NAMALWA (cell line): ENCODE data around the gene IMPDH1.

Experiments used
- DNase-seq: peaks from one replicate; pipeline ENCODE4 v3.0.0-alpha.2; 2015; ENCODE audit warnings: low spot score

IMPDH1 gene

DNA sequence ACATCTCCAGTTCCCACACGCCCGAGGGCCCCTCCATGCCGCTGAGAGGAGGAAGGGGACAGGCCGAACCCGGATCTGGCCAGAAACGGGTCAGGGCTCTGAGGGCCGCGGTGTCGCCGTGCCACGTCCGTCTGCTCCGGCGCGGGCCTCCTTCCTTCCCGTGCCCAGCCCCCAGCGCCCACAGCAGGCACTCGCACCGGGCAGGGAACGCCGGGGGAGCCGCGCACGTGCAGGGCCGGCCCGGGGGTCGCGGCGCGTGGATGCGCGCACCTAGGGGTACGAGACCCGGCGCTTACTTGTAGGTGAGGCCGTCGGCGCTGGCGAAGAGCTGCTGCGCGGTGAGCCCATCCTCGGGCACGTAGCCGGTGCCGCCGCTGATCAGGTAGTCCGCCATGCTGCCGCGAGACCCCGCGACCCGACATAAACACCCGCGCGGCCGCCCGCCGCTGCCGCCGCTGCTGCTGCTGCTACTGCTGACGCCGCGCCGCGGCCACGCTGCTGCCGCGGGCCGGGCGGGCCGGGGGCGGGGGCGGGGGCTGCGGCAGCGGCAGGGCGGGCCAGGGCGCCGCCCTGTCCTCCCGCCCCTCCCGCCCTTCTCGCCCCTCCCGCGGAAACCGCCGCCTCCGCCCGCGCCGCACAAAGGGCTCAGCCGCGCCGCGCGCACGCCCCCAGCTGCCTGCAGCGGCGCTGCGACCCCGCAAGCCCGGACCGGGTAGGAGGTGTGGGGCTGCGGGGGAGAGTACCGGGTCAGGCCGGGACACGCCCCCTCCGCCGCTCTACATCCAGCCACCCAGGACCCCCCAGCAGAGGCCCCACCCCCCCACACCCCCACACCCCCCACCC, 4.1 kb downstream of the IMPDH1 start:
- DNase-seq, result peak; percentile 78

- DNase-seq, result peak; percentile 54
These were observed 4.8 kb downstream of the IMPDH1 start for GRCh38 chr7:128404886-128405470.

- DNase-seq, result no peak
These were observed 5.6 kb downstream of the IMPDH1 start for GRCh38 chr7:128404143-128404681.

DNA sequence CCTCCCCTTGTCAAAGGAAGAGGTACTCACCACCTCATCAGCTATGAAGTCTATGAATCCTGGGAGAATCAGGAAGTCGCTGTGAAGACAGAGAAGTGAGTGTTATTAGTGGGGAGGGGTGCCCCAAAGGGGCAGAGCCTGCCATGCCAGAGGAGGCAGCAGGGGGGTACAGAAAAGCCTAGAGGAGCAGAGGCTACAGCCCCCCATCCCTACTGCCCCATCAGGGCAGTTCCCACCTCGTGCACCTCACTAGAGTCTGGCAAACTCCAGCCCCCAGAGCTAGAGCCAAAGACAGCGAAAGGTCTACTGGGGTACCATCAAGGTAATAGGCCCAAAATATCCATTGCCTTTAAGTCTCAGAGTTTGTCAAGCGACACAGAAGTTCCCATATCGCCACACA, 6.1 kb downstream of the IMPDH1 start:
- no peak for DNase-seq

DNA sequence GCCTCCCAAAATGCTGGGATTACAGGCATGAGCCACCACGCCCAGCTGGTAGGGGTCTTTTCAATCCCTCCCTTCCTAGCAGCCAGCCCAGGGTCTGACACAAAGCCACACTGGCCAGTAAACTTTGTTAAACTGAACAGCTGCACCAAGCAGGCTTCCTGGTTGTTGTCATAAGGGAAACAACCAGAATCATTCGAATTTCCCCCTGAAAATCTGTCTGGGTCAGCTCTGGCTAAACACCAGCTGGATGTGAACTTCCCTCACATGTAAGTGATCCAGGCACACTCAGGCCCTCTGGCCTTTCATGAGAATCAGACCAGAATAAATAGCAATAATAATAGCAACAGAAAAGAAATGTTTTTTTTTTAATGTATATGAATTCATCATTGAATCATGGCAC, 7.4 kb downstream of the IMPDH1 start:
- no peak for DNase-seq

GRCh38 chr7:128400566-128400965, 9.2 kb downstream of the IMPDH1 start:
- no peak for DNase-seq

- no peak for DNase-seq
These were observed 9.8 kb downstream of the IMPDH1 start for GRCh38 chr7:128399991-128400390.

- DNase-seq, result no peak
These were observed 11.0 kb downstream of the IMPDH1 start for GRCh38 chr7:128398841-128399135.

- peak; percentile 40 for DNase-seq
These were observed 11.6 kb downstream of the IMPDH1 start for GRCh38 chr7:128398016-128398840.

DNA sequence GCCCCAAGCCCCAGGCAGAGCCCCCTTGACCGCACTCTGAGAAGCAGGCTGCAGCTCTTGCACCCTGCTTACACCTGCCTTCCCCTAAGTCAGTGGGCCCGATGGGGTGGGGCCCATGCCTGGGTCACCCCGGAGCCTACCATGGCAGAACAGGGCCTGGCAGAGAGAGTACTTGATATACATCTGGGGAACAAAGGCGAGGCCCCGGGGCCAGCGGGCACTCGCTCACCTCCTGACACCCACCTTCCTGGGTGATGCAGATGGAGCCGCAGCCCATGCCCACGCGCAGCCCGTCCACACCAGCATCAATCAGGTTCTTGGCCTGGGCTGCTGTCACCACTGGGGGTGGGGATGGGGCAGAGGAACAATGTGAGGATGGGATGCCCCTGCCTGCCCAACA, 13.4 kb downstream of the IMPDH1 start:
- no peak for DNase-seq

- peak; percentile 36 for DNase-seq
These were observed 14.0 kb downstream of the IMPDH1 start for GRCh38 chr7:128395748-128396147.

DNA sequence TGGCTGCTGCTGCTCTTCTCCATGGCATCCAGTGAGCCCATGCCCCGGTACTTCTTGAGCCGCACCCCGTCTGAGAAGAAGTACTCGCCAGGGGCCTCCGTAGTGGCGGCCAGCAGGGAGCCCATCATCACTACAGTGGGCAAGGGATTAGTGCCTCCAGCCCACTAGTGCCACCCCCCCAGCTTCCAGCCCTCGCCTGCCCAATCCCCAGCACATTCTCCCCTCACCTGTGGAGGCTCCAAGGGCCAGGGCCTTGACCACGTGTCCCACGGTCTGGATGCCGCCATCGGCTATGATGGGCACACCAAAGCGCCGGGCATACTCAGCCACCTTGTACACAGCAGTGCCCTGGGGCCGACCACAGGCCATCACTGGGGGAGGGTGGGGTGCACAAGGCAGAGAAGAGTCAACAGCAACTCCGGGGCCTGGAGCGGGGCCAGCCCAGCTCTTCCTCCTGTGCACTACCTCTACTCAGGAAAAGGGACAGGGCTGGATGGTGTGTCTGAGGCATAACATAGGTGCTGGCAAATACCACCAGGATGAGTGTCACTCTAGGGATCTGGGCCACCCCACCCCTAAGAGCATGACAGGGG, 14.8 kb downstream of the IMPDH1 start:
- DNase-seq, result no peak

- no peak for DNase-seq
These were observed 16.1 kb downstream of the IMPDH1 start for GRCh38 chr7:128393526-128394330.

GRCh38 chr7:128392446-128393327, 17.1 kb downstream of the IMPDH1 start:
- no peak for DNase-seq

DNA sequence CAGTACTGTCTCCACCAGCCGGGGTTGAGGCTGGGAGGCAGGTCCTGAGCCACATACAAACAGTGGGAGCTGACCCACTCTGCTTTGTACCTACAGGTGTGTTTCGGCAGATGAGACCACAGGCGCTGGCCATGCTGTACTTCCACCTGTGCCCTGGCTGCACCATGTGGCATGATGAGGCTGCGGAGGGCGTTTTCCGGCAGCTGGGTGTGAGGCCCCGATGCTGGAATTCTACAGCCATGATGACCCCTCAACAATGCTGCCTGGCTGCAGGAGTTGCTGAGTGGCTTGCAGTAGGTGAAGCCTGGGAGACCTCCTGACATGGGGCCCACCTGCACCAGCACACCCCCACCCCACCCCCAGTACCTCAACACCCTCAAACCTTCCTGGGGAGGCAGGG, 18.0 kb downstream of the IMPDH1 start:
- no peak for DNase-seq

DNA sequence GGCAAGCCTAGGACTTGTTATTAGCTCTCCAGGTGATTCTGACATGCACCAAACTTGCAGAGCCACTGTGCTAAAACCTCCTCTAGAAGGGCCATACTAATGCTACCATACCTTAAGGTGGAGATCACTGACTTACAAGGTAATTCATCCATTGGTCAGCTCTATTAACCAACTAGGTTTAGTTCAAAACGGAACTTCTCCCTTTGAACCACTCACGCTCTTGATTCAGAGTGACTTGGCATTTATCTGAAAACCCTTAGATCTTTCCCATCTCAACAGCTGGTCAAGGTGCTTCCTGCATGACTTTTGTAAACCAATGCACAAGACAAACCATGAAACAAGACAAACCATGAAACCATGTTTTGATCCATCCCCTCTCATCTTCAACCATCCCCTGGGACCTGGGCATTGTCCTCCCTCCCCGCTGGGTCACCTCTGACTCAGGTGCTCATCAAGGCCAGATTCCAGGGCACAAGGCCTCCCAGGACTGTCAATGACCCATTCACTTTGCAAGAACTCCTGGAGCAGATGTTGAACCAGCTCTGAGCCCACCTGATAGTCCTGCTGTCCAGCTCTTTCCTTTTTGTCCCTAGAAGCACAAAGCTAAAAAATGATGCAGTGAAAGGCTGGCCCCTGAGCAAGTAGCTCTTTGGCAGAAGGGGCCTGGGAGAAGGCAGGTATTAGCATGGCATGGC, 18.8 kb downstream of the IMPDH1 start:
- DNase-seq, result peak; percentile 40

DNA sequence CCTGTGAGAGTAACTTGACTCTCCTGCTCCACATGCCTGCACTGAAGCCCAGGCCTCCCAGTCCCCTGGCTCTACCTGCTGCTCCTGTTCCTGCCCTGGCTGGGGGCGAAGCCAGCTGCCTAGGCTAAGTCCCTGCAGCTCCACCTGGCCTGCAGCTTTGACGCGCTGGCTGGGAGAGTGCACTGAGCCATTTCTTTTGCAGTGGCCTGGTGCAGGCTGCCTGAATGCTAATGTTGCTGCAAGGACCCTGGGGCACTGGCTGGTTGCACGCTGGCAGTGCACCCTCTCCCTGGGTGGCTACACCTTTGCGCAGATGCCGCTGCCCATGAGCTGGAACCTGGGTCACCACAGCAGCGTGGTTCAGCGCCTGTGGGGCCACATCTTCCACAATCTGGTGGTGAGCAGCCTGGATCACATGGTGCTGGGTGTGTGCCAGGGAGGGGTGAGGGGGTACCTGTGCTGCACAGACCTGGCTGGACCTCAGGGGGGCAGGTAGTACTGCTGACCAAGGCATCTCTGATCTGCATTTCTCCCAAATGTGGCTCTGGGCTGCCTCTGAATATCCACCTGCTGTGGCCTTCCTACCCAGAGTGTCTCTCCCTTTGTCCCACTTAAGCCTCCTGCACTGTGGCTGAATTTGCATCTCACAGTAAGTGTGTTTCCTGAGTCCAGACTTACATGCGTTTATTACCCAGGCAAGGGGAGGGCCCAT, 20.0 kb downstream of the IMPDH1 start:
- peak; percentile 45 for DNase-seq

DNA sequence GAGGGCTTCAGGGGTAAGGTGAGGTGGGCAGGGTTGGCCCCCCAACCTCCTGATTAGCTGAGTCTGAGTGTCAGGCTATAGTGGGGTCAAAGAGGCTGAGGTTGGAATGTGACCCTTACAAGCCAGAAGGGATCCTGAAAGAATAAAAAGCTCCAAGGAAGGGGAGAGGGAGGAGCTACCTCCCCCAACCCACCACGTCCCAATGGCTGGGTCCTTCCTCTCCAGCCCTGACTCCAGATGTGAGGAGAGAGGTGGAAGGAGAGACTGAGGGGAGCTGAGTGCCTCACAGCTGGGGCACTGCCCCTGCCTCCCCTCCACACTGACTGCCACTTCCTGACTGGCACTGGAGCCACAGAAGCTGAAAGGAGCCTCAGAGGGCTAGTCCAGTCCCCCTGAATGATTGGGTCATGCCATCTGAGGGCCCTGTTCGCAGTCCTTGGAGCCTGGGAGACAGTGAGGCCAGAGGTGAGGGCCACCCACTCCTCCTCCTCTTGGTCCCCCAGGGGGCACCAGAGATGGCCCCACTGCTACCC, 20.6 kb downstream of the IMPDH1 start:
- no peak for DNase-seq

DNA sequence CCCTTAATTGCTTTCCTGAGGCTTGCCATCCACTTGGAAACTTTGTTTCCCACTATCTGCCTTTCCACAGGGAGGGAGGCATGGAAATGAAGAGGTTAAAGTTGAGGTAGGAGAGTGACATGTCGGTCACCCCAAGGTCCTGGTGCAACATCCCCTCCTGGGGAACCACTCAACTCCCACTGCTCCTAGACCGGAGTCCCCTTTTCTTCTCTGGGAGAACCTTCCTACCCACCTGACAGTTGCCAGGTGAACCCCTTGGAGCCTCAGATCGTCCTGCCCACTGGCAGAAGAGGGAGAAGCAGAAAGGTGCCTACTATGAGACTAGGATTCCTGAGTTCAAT, 21.7 kb downstream of the IMPDH1 start:
- no peak for DNase-seq
